VCaP (cell line): ENCODE data around the gene IL11.

ENCODE experiments used
- H3K27ac ChIP-seq: fragments of 450-650 bp; 2 replicates; pipeline ENCODE4 v1.5.1; 2017
- TF ChIP-seq, protein P1 (sequence below): fragments of 450-650 bp; conservative IDR thresholded peaks from 2 replicates; pipeline ENCODE4 v1.5.1; 2017; ENCODE audit warnings: mild to moderate bottlenecking, moderate library complexity

Gene IL11

DNA sequence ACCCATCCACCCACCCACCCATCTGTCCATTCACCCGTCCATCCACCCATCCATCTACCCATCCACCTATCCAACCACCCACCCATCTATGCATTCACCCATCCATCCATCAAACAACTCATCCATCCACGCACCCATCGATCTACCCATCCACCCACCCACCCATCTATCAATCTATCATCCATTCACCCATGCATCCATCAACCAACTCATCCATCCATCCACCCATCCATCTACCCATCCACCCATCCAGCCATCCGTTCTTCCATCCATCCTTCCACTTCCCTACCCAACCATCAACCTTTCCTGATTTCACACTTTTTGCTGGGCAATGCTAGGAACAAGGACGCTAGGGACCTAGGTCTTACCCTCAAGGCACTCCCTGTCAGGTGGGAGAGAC, 11.8 kb upstream of the IL11 start:
- no peak overlapping the region for H3K27ac ChIP-seq
- TF ChIP-seq, protein P1, sequence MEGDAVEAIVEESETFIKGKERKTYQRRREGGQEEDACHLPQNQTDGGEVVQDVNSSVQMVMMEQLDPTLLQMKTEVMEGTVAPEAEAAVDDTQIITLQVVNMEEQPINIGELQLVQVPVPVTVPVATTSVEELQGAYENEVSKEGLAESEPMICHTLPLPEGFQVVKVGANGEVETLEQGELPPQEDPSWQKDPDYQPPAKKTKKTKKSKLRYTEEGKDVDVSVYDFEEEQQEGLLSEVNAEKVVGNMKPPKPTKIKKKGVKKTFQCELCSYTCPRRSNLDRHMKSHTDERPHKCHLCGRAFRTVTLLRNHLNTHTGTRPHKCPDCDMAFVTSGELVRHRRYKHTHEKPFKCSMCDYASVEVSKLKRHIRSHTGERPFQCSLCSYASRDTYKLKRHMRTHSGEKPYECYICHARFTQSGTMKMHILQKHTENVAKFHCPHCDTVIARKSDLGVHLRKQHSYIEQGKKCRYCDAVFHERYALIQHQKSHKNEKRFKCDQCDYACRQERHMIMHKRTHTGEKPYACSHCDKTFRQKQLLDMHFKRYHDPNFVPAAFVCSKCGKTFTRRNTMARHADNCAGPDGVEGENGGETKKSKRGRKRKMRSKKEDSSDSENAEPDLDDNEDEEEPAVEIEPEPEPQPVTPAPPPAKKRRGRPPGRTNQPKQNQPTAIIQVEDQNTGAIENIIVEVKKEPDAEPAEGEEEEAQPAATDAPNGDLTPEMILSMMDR, result no peak

GRCh38 chr19:55379174-55379573, 8.9 kb upstream of the IL11 start:
- no peak overlapping the region for H3K27ac ChIP-seq
- TF ChIP-seq, protein P1, result no peak

GRCh38 chr19:55377356-55378131, 7.3 kb upstream of the IL11 start:
- TF ChIP-seq, protein P1, result no peak
- no peak overlapping the region for H3K27ac ChIP-seq

- TF ChIP-seq, protein P1, result no peak
- no peak within 1 kb of the TSS for H3K27ac ChIP-seq
Measured at GRCh38 chr19:55376241-55376933, 6.1 kb upstream of the IL11 start, which contains the start of gene TMEM190. TMEM190 (plus strand) TSS chr19:55376826; CDS start chr19:55376854, 28 bp downstream.

DNA sequence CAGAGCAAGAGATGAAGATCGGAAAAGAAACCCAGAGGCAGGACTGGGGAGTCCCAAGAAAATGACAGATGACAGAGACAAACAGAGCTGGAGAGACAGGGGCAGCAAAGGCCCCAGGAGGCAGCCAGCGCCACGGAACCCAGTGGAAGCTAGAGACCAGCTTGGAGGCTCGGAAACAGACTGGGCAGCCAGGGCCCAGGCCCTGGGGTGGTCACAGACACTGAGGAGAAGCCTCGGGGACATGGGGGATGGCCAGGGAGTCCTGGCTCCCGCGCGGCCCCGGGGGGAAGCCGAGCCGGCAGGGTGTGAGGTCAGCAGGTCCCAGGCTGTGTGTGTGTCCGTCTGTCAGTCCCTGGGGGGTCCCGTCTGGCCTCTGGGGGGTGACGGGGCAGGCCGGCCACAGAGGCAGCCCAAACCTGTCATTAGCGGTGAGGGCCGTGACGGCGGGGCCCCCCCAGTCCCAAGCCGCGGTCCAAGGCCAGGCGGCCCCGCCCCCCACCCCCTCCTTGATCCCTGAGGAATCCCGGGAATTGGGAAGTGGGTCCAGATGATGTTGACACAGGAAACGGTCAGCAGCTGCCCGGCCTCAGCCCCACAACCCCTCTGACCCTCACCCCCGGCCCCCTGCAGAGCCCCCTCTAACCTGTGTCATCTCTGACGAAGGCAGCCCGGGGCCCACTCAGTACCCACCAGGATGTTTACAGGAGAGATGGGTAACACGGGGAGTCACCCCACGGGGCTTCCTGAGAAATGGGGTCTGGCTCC, 3.9 kb upstream of the IL11 start:
- TF ChIP-seq, protein P1, result no peak
- no peak overlapping the region for H3K27ac ChIP-seq

DNA sequence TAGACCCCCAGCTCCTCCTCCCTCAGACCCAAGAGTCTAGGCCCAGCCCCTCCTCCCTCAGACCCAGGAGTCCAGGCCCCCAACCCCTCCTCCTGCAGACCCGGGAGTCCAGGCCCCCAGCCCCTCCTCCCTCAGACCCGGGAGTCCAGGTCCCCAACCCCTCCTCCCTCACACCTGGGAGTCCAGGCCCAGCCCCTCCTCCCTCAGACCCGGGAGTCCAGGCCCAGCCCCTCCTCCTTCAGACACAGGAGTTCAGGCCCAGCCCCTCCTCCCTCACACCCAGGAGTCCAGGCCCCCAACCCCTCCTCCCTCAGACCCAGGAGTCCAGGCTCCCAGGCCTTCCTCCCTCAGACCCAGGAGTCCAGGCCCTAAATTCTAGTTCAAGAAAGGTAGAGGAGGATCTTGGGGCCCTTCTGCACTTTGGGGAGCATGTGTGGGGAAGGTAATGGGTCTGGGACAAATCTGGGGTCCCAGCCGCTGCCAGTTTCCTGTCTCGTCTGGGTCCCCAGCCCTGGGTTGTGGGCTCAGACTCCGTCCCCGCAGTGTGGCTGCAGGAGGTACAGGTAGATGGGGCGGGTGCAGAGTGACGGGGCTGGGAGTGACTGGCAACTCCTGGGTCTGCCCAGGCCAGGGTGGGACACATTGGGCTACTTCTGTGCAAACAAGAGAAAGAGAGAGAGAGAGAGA, 3.2 kb upstream of the IL11 start:
- TF ChIP-seq, protein P1, result no peak
- H3K27ac ChIP-seq, result no peak overlapping the region
